ENCODE results near the gene NR2F1-AS1. TPM values are rescaled to one million over a fixed set of nuclear protein-coding genes. Genes with fewer than 3 reads are reported as not detected.

The NR2F1-AS1 gene
- total RNA-seq, 1 experiment from 2014 or later: 23.0 TPM

DNA sequence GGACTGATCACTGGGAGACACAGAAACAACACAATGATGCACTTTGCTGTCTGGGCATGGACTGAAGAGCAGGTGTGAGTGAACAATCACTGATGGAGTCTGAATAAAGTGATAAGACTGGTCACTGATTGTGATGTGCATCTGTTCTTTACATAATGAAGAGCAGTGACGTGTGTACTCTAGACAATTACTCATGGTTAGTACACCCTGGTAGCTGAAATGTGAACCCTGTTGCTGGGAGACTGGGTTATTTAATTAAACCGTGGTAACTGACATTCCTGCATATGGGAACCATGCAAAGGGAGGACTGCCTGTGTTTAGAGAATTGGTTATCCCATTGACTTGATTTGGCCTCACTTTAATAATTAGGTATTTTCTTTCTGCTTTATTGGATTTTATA, 202.9 kb downstream of the NR2F1-AS1 start:
- DNase-seq (ENCODE audit: low spot score): no peak
- in situ Hi-C loops (cut with HindIII; ENCODE audit: low sequenced_read_pairs): no loop called here

GRCh38 chr5:93371893-93372292, 209.1 kb downstream of the NR2F1-AS1 start:
- no peak for DNase-seq (ENCODE audit: low spot score)
- in situ Hi-C loops (cut with HindIII; ENCODE audit: low sequenced_read_pairs): no loop called here

GRCh38 chr5:93364378-93364777, 216.6 kb downstream of the NR2F1-AS1 start:
- no peak for DNase-seq (ENCODE audit: low spot score)
- in situ Hi-C loops (cut with HindIII; ENCODE audit: low sequenced_read_pairs): no loop called here

- in situ Hi-C loops (cut with HindIII; ENCODE audit: low sequenced_read_pairs): no loop called here
Observed at GRCh38 chr5:93360436-93361088, 220.5 kb downstream of the NR2F1-AS1 start.

DNA sequence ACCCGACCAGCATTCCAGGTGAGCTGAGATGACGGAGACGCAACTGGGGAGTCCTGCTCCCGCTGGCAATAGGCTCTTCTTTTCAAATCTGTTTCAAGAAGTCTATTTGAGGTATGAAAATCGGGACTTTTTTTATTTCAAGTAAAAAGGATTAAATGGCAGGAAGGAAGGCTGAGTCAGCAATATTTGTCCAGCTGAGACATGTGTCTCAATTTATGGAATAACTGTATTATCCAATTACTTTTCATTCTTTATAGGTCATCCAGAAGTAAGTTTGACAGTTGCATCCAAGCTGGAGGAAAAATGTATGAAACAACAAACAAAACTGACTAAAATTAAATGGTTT, 221.1 kb downstream of the NR2F1-AS1 start:
- in situ Hi-C loops (cut with HindIII; ENCODE audit: low sequenced_read_pairs): no loop called here
- DNase-seq (ENCODE audit: low spot score): no peak

More at GRCh38 chr5:93360436-93361088, 220.5 kb downstream of the NR2F1-AS1 start:
- no peak for DNase-seq (ENCODE audit: low spot score)

Other genes with a start within 250 kb of the NR2F1-AS1 start
- gene NR2F1, start 2.0 kb upstream of the NR2F1-AS1 start, total RNA-seq (2014; rRNA removed; shearing (Covaris generic)): 175 and 199 TPM in 2 replicates
- 0.03 and 0.49 TPM in 2 replicates for gene POU5F2, start 160.4 kb upstream of the NR2F1-AS1 start, total RNA-seq (2014; rRNA removed; shearing (Covaris generic))

Measured in G401 (cell line).